ENCODE measurements around the gene SLC25A23.

SLC25A23 gene

GRCh38 chr19:6459262-6460098 is at the start of gene SLC25A23:
SLC25A23 (minus strand) TSS chr19:6459792; CDS start chr19:6459628, 164 bp downstream.
- no peak for TF ChIP-seq ZFX (IDR thresholded peaks at IDR 0.05; ENCODE audit: borderline replicate concordance)
- TF ChIP-seq CTCF (IDR thresholded peaks at IDR 0.05): no peak
- peak within 1 kb of the TSS; percentile 75 for H3K27ac ChIP-seq

GRCh38 chr19:6508028-6508771 is 48.6 kb upstream of the SLC25A23 start:
- H3K27ac ChIP-seq: 0 out of 2 replicates have a peak overlapping the region, but pooled peaks have one; percentile 7

DNA sequence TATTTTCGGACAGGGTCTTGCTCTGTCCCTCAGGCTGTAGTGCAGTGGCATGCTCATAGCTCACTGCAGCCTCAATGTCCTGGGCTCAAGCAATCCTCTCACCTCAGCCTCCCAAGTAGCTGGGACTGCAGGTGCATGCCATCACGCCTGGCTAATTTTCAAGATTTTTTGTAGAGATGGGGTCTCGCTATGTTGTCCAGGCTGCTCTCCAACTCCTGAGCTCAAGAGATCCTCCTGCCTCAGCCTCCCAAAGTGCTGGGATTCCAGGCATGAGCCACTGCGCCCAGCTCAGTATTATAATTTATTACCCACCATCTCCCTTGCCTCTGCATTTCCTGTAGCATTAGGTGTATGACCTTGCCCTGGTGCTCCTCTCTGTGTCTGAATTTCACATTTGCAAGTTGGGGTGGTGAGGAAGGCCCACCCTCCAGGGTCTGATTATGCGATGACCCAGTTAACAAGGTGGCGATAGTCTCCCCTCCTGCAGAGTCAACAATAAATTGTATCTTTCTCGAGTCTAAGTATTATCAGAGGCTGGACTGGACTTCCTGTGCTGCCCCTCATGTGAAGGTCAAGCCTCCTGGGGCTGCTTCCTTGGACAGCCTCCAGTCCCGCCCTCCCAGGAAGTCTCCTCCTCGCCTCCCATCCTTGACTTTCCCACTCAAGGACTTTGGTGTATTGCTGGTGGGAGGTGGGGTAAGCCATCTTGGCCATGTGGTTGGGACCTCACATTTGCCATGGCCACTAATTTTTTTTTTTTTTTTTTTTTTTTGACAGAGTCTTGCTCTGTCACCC is 44.0 kb upstream of the SLC25A23 start:
- TF ChIP-seq CTCF (IDR thresholded peaks at IDR 0.05): no peak
- no peak for TF ChIP-seq ZFX (IDR thresholded peaks at IDR 0.05; ENCODE audit: borderline replicate concordance)

GRCh38 chr19:6501740-6502648 is 42.4 kb upstream of the SLC25A23 start, which contains the start of gene TUBB4A:
TUBB4A (minus strand) TSS chr19:6502309; CDS start chr19:6502212, 97 bp downstream.
- no peak for TF ChIP-seq ZFX (IDR thresholded peaks at IDR 0.05; ENCODE audit: borderline replicate concordance)
- peak; percentile 17; the same call in 1 of the 2 replicates for TF ChIP-seq CTCF (IDR thresholded peaks at IDR 0.05)

More for the DNA sequence above, 44.0 kb upstream of the SLC25A23 start:
- H3K27ac ChIP-seq: no peak overlapping the region

DNA sequence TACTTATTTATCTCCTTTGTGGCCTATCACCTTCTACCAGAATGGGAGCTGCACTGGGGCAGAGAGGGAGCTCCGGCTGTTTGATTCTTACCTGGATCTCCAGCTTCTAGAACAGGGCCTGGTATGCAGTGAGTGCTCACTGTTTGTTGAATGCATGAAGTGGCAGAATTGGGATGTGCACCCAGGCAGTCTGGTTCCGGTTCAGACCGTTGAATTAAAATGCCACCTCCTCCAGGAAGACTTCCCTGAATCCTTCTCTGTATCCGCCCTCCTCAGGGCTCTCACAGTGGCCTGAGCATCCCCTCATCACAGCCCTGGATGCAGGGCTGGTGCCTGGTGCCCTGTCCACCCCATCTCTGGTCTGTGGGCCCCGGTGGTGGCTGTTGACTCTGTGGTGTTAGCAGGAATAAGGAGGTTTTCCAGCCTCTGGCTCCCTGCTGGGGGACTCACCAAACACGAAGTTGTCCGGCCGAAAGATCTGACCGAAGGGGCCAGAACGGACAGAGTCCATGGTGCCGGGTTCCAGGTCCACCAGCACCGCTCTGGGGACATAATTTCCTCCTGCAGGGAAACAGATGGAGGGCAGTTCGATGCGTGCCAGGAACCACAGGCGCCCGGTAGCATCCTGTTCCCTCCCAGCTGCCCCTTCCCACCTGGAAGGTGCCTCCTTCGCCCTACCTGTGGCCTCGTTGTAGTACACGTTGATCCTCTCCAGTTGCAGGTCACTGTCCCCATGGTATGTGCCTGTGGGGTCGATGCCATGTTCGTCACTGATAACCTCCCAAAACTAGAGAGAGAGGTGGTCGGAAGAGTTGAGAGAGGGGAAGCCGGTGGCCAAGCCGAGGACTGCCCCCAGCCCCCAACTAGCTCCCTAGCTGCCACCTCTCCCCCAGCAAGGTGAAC is 41.5 kb upstream of the SLC25A23 start:
- TF ChIP-seq ZFX (IDR thresholded peaks at IDR 0.05; ENCODE audit: borderline replicate concordance) (no peak), CTCF (IDR thresholded peaks at IDR 0.05) (no peak)
- H3K27ac ChIP-seq: no peak overlapping the region

More at GRCh38 chr19:6501740-6502648, 42.4 kb upstream of the SLC25A23 start, which contains the start of gene TUBB4A:
- H3K27ac ChIP-seq: no peak within 1 kb of the TSS

DNA sequence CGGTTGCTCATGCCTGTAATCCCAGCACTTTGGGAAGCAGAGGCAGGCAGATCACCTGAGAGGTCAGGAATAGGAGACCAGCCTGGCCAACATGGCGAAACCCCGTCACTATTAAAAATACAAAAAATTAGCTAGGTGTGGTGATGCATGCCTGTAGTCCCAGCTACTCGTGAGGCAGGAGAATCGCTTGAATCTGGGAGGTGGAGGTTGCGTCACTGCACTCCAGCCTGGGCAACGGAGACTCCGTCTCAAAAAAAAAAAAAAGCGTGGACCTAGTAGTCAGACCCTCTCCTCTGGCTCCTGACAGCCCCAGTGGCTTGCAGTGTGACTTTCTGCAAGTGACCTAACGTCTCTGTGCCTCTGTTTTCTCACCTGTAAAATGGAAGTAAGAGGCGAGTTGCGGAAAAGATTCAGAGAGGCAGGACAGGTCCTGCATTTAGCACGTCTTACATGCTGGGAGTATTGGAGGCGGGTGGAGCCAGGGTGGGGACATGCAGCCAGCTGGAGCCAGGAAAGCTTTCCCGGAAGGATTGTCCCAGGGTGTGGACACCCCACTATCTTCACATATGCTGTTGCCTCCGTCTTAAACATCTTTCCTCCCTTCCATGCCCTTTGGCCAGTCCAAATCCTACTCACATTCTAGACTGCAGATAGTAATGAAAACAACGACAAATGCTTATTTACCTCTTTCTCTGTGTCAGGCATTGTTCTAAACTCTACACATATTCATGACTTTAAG is 39.6 kb upstream of the SLC25A23 start:
- no peak overlapping the region for H3K27ac ChIP-seq
- TF ChIP-seq ZFX (IDR thresholded peaks at IDR 0.05; ENCODE audit: borderline replicate concordance) (no peak), CTCF (IDR thresholded peaks at IDR 0.05) (no peak)
